ENCODE data around the gene FKBP1B.

FKBP1B gene

DNA sequence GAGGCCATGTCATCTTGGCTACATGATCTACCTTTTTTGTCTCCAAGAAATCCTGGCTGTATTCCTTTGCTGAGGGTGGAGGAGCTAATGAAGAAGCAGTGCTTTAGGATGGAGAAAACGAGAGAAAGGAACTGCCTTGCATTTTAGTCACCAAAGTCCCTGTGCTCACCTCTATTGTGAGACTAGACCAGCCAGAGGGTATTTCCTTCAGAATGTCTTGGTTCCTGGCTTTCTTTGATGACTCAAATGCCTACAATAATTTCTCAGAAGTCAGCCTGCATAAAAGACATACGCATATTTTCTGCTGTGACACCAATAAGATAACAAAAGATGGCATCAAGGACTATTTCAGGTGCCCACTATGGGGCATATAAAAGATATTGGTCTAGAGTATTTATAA is 15.8 kb downstream of the FKBP1B start:
- Histone ChIP-seq H3K9me3 (ENCODE audit: control insufficient read depth in 2 of 2, low read length in 2 of 2) (no peaks in the 10 kb centered on the region), H3K4me1 (ENCODE audit: control insufficient read depth in 2 of 2, insufficient read depth in 2 of 2, low read length in 2 of 2) (no peaks in the 10 kb centered on the region), H3K4me3 (ENCODE audit: low read length in 2 of 2) (no peak overlapping the region), H3K27me3 (ENCODE audit: control insufficient read depth in 2 of 2, insufficient read depth in 2 of 2, low read length in 2 of 2) (no peaks in the 10 kb centered on the region), H3K9ac (ENCODE audit: low read depth in 1 of 2, low read length in 2 of 2) (no peak overlapping the region), H3K27ac (ENCODE audit: low read depth in 2 of 2, low read length in 2 of 2) (no peak overlapping the region), H3K36me3 (ENCODE audit: control insufficient read depth in 2 of 2, insufficient read depth in 2 of 2, low read length in 2 of 2) (peaks cover 24 to 34% of the 10 kb centered on the region in 2 donors)

GRCh38 chr2:24072259-24072658 is 22.7 kb downstream of the FKBP1B start:
- Histone ChIP-seq H3K27ac (ENCODE audit: low read depth in 2 of 2, low read length in 2 of 2) (no peak overlapping the region), H3K36me3 (ENCODE audit: control insufficient read depth in 2 of 2, insufficient read depth in 2 of 2, low read length in 2 of 2) (peaks cover 26 to 42% of the 10 kb centered on the region in 2 donors)

DNA sequence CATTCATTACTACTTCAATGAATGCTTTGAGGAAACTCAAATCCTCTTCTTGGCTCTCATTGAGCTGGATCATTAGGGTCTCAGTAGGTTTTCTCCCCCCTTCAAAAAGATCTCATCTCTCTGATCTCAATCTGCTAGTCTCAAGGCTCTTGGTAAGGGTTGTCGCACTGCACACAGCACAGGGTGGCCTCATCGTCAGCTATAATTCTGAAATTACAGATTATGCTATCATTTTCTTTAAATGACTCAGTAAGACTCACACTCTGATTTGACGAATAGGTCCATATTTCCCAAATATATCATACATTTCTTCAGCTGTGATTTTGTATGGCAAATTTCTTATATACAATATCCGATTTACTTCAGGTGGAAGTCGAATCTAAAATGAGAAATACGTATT is 24.3 kb downstream of the FKBP1B start:
- peaks cover 21 to 32% of the 10 kb centered on the region in 2 donors for H3K36me3 ChIP-seq (ENCODE audit: control insufficient read depth in 2 of 2, insufficient read depth in 2 of 2, low read length in 2 of 2)
- no peak overlapping the region for H3K4me3 ChIP-seq (ENCODE audit: low read length in 2 of 2)
- no peak overlapping the region for H3K27ac ChIP-seq (ENCODE audit: low read depth in 2 of 2, low read length in 2 of 2)
- peaks cover 14 to 21% of the 10 kb centered on the region in 2 donors for H3K4me1 ChIP-seq (ENCODE audit: control insufficient read depth in 2 of 2, insufficient read depth in 2 of 2, low read length in 2 of 2)
- no peaks in the 10 kb centered on the region for H3K9me3 ChIP-seq (ENCODE audit: control insufficient read depth in 2 of 2, low read length in 2 of 2)
- no peaks in the 10 kb centered on the region for H3K27me3 ChIP-seq (ENCODE audit: control insufficient read depth in 2 of 2, insufficient read depth in 2 of 2, low read length in 2 of 2)
- no peak overlapping the region for H3K9ac ChIP-seq (ENCODE audit: low read depth in 1 of 2, low read length in 2 of 2)

More at GRCh38 chr2:24072259-24072658, 22.7 kb downstream of the FKBP1B start:
- H3K9ac ChIP-seq (ENCODE audit: low read depth in 1 of 2, low read length in 2 of 2): no peak overlapping the region
- no peaks in the 10 kb centered on the region for H3K27me3 ChIP-seq (ENCODE audit: control insufficient read depth in 2 of 2, insufficient read depth in 2 of 2, low read length in 2 of 2)
- H3K9me3 ChIP-seq (ENCODE audit: control insufficient read depth in 2 of 2, low read length in 2 of 2): no peaks in the 10 kb centered on the region
- H3K4me1 ChIP-seq (ENCODE audit: control insufficient read depth in 2 of 2, insufficient read depth in 2 of 2, low read length in 2 of 2): peaks cover 8 to 11% of the 10 kb centered on the region in 2 donors
- no peak overlapping the region for H3K4me3 ChIP-seq (ENCODE audit: low read length in 2 of 2)

- Histone ChIP-seq H3K4me3 (ENCODE audit: low read length in 2 of 2) (peak overlapping the region; percentile 87 to 98), H3K4me1 (ENCODE audit: control insufficient read depth in 2 of 2, insufficient read depth in 2 of 2, low read length in 2 of 2) (peaks cover 14 to 21% of the 10 kb centered on the region in 2 donors), H3K27me3 (ENCODE audit: control insufficient read depth in 2 of 2, insufficient read depth in 2 of 2, low read length in 2 of 2) (no peaks in the 10 kb centered on the region), H3K9me3 (ENCODE audit: control insufficient read depth in 2 of 2, low read length in 2 of 2) (no peaks in the 10 kb centered on the region), H3K36me3 (ENCODE audit: control insufficient read depth in 2 of 2, insufficient read depth in 2 of 2, low read length in 2 of 2) (peaks cover 20 to 29% of the 10 kb centered on the region in 2 donors), H3K9ac (ENCODE audit: low read depth in 1 of 2, low read length in 2 of 2) (peak overlapping the region; percentile 92 to 98), H3K27ac (ENCODE audit: low read depth in 2 of 2, low read length in 2 of 2) (peak overlapping the region in 1 of 2 donors; percentile 93)
Measured at GRCh38 chr2:24075259-24075658, 25.7 kb downstream of the FKBP1B start.

GRCh38 chr2:24075915-24076848 is 26.6 kb downstream of the FKBP1B start, which contains the start of gene SF3B6:
SF3B6 (minus strand) TSS chr2:24076326; CDS start chr2:24076229, 97 bp downstream.
- no peaks in the 10 kb centered on the region for H3K9me3 ChIP-seq (ENCODE audit: control insufficient read depth in 2 of 2, low read length in 2 of 2)
- H3K36me3 ChIP-seq (ENCODE audit: control insufficient read depth in 2 of 2, insufficient read depth in 2 of 2, low read length in 2 of 2): peaks cover 27 to 30% of the 10 kb centered on the region in 2 donors
- peaks cover 14 to 21% of the 10 kb centered on the region in 2 donors for H3K4me1 ChIP-seq (ENCODE audit: control insufficient read depth in 2 of 2, insufficient read depth in 2 of 2, low read length in 2 of 2)
- peak within 1 kb of the TSS; percentile 92 to 98 for H3K9ac ChIP-seq (ENCODE audit: low read depth in 1 of 2, low read length in 2 of 2)
- peak within 1 kb of the TSS; percentile 87 to 98 for H3K4me3 ChIP-seq (ENCODE audit: low read length in 2 of 2)
- peak within 1 kb of the TSS; percentile 93 to 98 for H3K27ac ChIP-seq (ENCODE audit: low read depth in 2 of 2, low read length in 2 of 2)
- no peaks in the 10 kb centered on the region for H3K27me3 ChIP-seq (ENCODE audit: control insufficient read depth in 2 of 2, insufficient read depth in 2 of 2, low read length in 2 of 2)

- peak overlapping the region; percentile 81 to 82 for H3K9ac ChIP-seq (ENCODE audit: low read depth in 1 of 2, low read length in 2 of 2)
- H3K36me3 ChIP-seq (ENCODE audit: control insufficient read depth in 2 of 2, insufficient read depth in 2 of 2, low read length in 2 of 2): peaks cover 28% of the 10 kb centered on the region in 2 donors
- no peaks in the 10 kb centered on the region for H3K27me3 ChIP-seq (ENCODE audit: control insufficient read depth in 2 of 2, insufficient read depth in 2 of 2, low read length in 2 of 2)
- peak overlapping the region; percentile 93 to 98 for H3K27ac ChIP-seq (ENCODE audit: low read depth in 2 of 2, low read length in 2 of 2)
- peak overlapping the region; percentile 78 to 87 for H3K4me3 ChIP-seq (ENCODE audit: low read length in 2 of 2)
- no peaks in the 10 kb centered on the region for H3K9me3 ChIP-seq (ENCODE audit: control insufficient read depth in 2 of 2, low read length in 2 of 2)
- peaks cover 14 to 21% of the 10 kb centered on the region in 2 donors for H3K4me1 ChIP-seq (ENCODE audit: control insufficient read depth in 2 of 2, insufficient read depth in 2 of 2, low read length in 2 of 2)
Measured at GRCh38 chr2:24076849-24077534, 27.5 kb downstream of the FKBP1B start.

DNA sequence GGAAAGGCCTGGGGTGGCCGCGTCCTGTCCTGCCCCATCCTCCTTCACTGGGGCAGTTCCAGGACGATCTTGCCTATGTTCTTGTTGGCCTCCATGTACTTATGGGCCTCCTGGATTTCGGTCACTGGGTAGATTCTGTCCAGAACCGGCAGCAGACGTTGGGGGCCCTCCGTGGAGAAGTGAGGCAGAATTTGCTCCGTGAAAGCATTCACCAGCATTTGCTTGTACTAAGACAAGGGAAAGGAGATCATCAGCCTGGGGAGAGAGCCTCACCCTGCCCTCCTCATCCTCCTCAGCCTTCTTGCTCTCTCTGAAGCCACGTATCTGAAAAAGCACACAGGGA is 28.0 kb downstream of the FKBP1B start:
- no peaks in the 10 kb centered on the region for H3K27me3 ChIP-seq (ENCODE audit: control insufficient read depth in 2 of 2, insufficient read depth in 2 of 2, low read length in 2 of 2)
- H3K9me3 ChIP-seq (ENCODE audit: control insufficient read depth in 2 of 2, low read length in 2 of 2): no peaks in the 10 kb centered on the region
- H3K36me3 ChIP-seq (ENCODE audit: control insufficient read depth in 2 of 2, insufficient read depth in 2 of 2, low read length in 2 of 2): peaks cover 28 to 33% of the 10 kb centered on the region in 2 donors
- H3K9ac ChIP-seq (ENCODE audit: low read depth in 1 of 2, low read length in 2 of 2): peak overlapping the region; percentile 81 to 82
- H3K4me3 ChIP-seq (ENCODE audit: low read length in 2 of 2): peak overlapping the region; percentile 78 to 87
- H3K4me1 ChIP-seq (ENCODE audit: control insufficient read depth in 2 of 2, insufficient read depth in 2 of 2, low read length in 2 of 2): peaks cover 14 to 21% of the 10 kb centered on the region in 2 donors
- H3K27ac ChIP-seq (ENCODE audit: low read depth in 2 of 2, low read length in 2 of 2): peak overlapping the region; percentile 93 to 98

DNA sequence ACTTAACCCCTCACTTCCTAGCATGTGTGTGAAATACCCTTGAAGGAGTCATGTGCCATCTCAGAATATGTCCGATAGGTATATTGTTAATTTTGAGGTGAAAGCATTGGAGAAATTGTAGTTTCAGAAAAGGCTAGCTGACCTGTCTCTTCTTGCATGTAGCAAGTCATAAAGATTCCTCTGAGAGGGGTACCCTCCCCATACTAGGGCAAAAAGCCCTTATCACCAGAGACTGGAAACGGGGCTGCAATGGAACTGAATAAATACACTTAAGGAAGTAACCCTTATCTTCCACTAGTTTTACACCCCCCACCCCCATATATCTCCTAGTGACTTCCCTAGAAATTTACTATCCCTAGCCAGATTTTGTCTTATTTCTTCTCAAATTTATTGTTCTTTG is 28.3 kb downstream of the FKBP1B start:
- H3K27me3 ChIP-seq (ENCODE audit: control insufficient read depth in 2 of 2, insufficient read depth in 2 of 2, low read length in 2 of 2): no peaks in the 10 kb centered on the region
- peak overlapping the region; percentile 78 to 87 for H3K4me3 ChIP-seq (ENCODE audit: low read length in 2 of 2)
- H3K9me3 ChIP-seq (ENCODE audit: control insufficient read depth in 2 of 2, low read length in 2 of 2): no peaks in the 10 kb centered on the region
- peaks cover 28 to 33% of the 10 kb centered on the region in 2 donors for H3K36me3 ChIP-seq (ENCODE audit: control insufficient read depth in 2 of 2, insufficient read depth in 2 of 2, low read length in 2 of 2)
- H3K9ac ChIP-seq (ENCODE audit: low read depth in 1 of 2, low read length in 2 of 2): peak overlapping the region; percentile 81 to 82
- H3K27ac ChIP-seq (ENCODE audit: low read depth in 2 of 2, low read length in 2 of 2): peak overlapping the region; percentile 93 to 98
- peaks cover 17 to 24% of the 10 kb centered on the region in 2 donors for H3K4me1 ChIP-seq (ENCODE audit: control insufficient read depth in 2 of 2, insufficient read depth in 2 of 2, low read length in 2 of 2)

- no peak overlapping the region for H3K27ac ChIP-seq (ENCODE audit: low read depth in 2 of 2, low read length in 2 of 2)
- H3K36me3 ChIP-seq (ENCODE audit: control insufficient read depth in 2 of 2, insufficient read depth in 2 of 2, low read length in 2 of 2): peaks cover 24 to 32% of the 10 kb centered on the region in 2 donors
- H3K27me3 ChIP-seq (ENCODE audit: control insufficient read depth in 2 of 2, insufficient read depth in 2 of 2, low read length in 2 of 2): no peaks in the 10 kb centered on the region
Measured at GRCh38 chr2:24080701-24081100, 31.2 kb downstream of the FKBP1B start.

More at GRCh38 chr2:24080701-24081100, 31.2 kb downstream of the FKBP1B start:
- peaks cover 22 to 30% of the 10 kb centered on the region in 2 donors for H3K4me1 ChIP-seq (ENCODE audit: control insufficient read depth in 2 of 2, insufficient read depth in 2 of 2, low read length in 2 of 2)
- H3K9me3 ChIP-seq (ENCODE audit: control insufficient read depth in 2 of 2, low read length in 2 of 2): no peaks in the 10 kb centered on the region
- H3K9ac ChIP-seq (ENCODE audit: low read depth in 1 of 2, low read length in 2 of 2): no peak overlapping the region
- H3K4me3 ChIP-seq (ENCODE audit: low read length in 2 of 2): no peak overlapping the region
